Neuron (in vitro differentiated cells): ENCODE data around the gene SRSF7.
"Not testable (repeated sequence)": the region's sequence is repeated elsewhere in the genome, so short reads cannot be mapped to it uniquely, and the experiment has no call there.

Experiments used
- H2AFZ ChIP-seq: one replicate; pipeline ENCODE4 v1.6.1; 2013; ENCODE audit warnings: low read depth, mild to moderate bottlenecking, inconsistent platforms, low read length, moderate library complexity
- H3K27me3 ChIP-seq: one replicate; pipeline ENCODE4 v1.6.1; 2013; ENCODE audit warnings: low read length; ENCODE audit not compliant: insufficient read depth
- H3K36me3 ChIP-seq: one replicate; pipeline ENCODE4 v1.6.1; 2013; ENCODE audit warnings: low read length; ENCODE audit not compliant: insufficient read depth
- H3K4me1 ChIP-seq: one replicate; pipeline ENCODE4 v1.6.1; 2013; ENCODE audit warnings: low read length; ENCODE audit not compliant: insufficient read depth
- H3K4me3 ChIP-seq: 2 replicates; pipeline ENCODE4 v1.5.1; 2013; ENCODE audit warnings: mild to moderate bottlenecking, low read length, moderate library complexity
- H3K9me3 ChIP-seq: one replicate; pipeline ENCODE4 v1.6.1; 2013; ENCODE audit warnings: low read length

SRSF7 gene

DNA sequence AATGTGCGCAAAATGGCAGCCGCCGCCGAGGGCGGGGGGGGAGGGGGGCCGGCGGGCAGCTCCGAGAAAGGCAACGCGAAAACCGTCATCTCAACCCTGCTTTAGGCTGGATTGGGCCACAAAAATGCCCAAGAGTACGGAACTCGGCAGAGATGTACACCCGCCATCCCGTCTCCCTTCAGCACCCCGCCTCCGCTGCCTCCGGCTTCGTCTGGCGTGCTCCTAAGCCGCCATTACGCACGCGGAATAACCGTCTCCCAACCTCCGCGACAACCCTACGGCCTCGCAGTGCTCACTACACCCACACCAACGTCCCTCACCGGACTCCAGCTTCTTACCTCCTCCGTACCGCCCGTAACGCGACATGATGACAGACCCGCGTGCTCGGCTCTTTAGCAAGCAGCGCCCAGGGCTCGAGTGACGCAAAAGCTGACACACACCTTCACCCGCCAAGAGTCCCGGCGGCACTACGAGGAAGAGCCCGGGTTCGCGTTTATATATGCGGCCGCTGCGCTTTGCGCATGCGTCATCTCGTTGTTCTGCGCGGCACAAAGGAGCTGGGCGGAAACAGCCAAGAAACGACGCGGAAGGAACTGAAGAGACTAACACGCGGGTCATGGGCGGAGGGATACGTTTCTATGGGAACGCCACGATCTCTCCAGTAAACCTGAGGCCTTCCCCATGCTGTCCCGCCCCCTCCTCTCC lies at the start of gene SRSF7:
TSS of gene SRSF7 (minus strand) at position 471 of the 705 bp plus-strand sequence. CDS start at position 366, 105 bp downstream.
- Histone ChIP-seq H3K27me3 (no peaks in the 10 kb centered on the region), H3K9me3 (no peaks in the 10 kb centered on the region), H3K4me1 (peaks cover 24% of the 10 kb centered on the region), H2AFZ (peak within 1 kb of the TSS; percentile 74), H3K4me3 (peak within 1 kb of the TSS; percentile 65), H3K36me3 (peaks cover 40% of the 10 kb centered on the region)

DNA sequence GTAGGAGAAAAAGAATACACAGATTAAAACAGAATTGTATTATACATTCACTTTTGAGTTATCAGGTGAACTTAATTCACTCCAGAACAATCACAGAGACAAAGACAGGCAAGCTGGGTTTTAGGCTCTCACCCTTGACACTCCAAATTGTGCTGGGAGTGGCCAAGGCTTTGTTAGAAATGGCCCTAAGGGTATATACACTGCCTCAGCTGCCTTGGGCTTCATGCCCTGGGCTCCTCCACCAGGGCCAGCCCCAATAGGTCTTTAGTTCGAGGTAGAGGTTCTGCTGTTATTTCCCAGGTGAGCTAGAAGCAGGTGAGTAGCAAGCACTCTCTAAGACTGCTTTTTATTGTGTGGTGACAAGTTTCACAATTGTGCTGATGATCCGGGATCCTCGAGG lies 46.8 kb upstream of the SRSF7 start:
- Histone ChIP-seq H3K36me3 (peaks cover 25% of the 10 kb centered on the region), H3K27me3 (no peaks in the 10 kb centered on the region), H3K9me3 (no peaks in the 10 kb centered on the region), H3K4me1 (peaks cover 3% of the 10 kb centered on the region), H3K4me3 (no peak overlapping the region), H2AFZ (no peak overlapping the region)

DNA sequence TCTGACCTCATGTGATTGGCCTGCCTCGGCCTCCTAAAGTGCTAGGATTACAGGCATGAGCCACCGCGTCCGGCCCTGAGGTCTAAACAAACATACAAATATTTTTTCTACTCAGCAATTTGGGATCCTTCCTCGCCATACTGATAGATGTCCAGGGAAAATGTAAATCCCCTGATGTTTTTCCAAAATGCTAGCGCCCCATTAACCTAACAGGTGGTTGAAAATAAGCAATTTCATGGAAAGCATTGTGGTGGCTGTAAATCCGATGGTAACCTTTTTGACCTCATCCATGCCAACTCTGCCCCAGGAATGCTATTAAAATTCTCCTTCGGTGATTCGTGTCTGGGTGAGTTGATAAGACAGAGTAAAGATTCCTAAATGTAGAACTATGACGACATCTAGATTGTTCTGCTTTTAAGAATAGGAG lies 46.1 kb upstream of the SRSF7 start:
- Histone ChIP-seq H3K9me3 (no peaks in the 10 kb centered on the region), H3K4me1 (peaks cover 3% of the 10 kb centered on the region)

DNA sequence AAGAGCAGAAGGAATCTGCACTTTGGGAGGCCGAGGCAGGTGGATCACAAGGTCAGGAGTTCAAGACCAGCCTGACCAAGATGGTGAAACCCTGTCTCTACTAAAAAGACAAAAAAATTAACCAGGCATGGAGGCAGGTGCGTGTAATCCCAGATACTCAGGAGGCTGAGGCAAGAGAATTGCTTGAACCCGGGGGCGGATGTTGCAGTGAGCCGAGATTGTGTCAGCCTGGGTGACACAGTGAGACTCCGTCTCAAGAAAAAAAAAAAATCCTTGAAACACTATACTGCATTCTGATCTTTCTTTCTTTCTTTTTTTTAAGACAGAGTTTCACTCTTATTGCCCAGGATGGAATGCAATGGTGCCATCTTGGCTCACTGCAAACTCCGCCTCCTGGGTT lies 43.9 kb upstream of the SRSF7 start:
- peaks cover 13% of the 10 kb centered on the region for H3K36me3 ChIP-seq
- H3K4me3 ChIP-seq, H3K9me3 ChIP-seq, H3K27me3 ChIP-seq, H2AFZ ChIP-seq, H3K4me1 ChIP-seq: not testable (repeated sequence)

More for the DNA sequence above, 46.1 kb upstream of the SRSF7 start:
- Histone ChIP-seq H3K27me3 (no peaks in the 10 kb centered on the region), H3K36me3 (peaks cover 21% of the 10 kb centered on the region), H3K4me3 (no peak overlapping the region), H2AFZ (no peak overlapping the region)

- Histone ChIP-seq H3K4me1 (peaks cover 3% of the 10 kb centered on the region), H3K4me3 (no peak overlapping the region), H3K27me3 (no peaks in the 10 kb centered on the region), H2AFZ (no peak overlapping the region), H3K36me3 (peaks cover 13% of the 10 kb centered on the region), H3K9me3 (no peaks in the 10 kb centered on the region)
Observed at GRCh38 chr2:38794235-38794946, 43.2 kb upstream of the SRSF7 start.

GRCh38 chr2:38793511-38793910 lies 42.4 kb upstream of the SRSF7 start:
- Histone ChIP-seq H3K36me3 (peaks cover 13% of the 10 kb centered on the region), H3K27me3 (no peaks in the 10 kb centered on the region), H3K4me3 (no peak overlapping the region), H3K9me3 (no peaks in the 10 kb centered on the region), H2AFZ (no peak overlapping the region), H3K4me1 (peaks cover 3% of the 10 kb centered on the region)

DNA sequence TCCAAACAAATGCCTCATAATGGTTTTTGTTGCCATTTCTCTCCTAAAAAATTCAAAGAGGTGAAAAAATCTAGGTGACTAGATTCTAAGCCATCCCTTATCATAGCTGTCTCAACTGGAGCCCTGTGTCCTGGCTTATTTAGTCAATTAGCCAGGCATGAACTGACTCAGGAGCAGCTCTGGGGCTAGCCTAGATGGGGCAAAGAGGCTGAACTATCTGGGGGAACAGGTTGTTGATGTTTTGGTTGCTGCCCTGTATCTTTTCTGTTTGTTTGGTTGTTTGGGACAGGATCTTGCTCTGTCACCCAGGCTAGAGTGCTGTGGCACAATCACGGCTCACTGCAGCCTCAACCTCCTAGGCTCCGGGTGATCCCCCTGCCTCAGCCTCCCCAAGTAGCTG lies 41.6 kb upstream of the SRSF7 start:
- Histone ChIP-seq H3K9me3 (no peaks in the 10 kb centered on the region), H3K4me3 (no peak overlapping the region), H2AFZ (no peak overlapping the region), H3K27me3 (no peaks in the 10 kb centered on the region), H3K4me1 (peaks cover 3% of the 10 kb centered on the region), H3K36me3 (peaks cover 6% of the 10 kb centered on the region)

DNA sequence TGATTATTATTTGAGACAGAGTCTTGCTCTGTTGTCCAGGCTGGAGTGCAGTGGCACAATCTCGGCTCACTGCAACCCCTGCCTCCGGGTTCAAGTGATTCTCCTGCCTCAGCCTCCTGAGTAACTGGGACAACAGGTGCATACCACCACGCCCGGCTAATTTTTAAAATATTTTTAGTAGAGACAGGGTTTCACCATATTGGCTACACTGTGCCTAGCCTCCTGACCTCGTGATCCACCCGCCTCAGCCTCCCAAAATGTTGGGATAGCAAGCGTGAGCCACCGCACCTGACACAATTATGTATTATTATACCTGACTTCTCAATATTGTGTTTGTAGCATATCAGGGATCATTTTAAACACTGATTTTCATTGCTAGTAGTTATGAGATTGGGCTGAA lies 41.2 kb upstream of the SRSF7 start:
- H3K27me3 ChIP-seq, H3K4me1 ChIP-seq, H3K4me3 ChIP-seq, H2AFZ ChIP-seq, H3K36me3 ChIP-seq, H3K9me3 ChIP-seq: not testable (repeated sequence)

DNA sequence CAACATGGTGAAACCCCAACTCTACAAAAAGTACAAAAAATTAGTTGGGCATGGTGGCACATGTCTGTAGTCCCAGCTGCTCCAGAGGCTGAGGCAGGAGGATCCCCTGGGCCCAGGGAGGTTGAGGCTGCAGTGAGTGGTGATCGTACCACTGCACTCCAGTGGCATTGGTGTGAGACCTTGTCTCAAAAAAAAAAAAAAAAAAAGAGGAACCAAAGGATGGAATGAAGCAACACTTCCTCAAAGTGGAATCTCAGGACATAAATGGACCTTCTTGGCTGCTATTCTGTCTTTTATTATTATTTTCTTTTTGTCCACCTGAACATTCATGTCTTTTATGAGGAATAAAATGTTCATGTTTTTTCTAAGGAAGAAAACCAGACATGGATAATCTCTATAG lies 40.6 kb upstream of the SRSF7 start:
- H3K4me3 ChIP-seq, result no peak overlapping the region
- no peak overlapping the region for H2AFZ ChIP-seq
- H3K9me3 ChIP-seq, result no peaks in the 10 kb centered on the region

GRCh38 chr2:38789691-38790090 lies 38.5 kb upstream of the SRSF7 start:
- Histone ChIP-seq H3K36me3 (no peaks in the 10 kb centered on the region), H2AFZ (no peak overlapping the region), H3K9me3 (no peaks in the 10 kb centered on the region), H3K4me3 (no peak overlapping the region), H3K4me1 (peaks cover 3% of the 10 kb centered on the region), H3K27me3 (no peaks in the 10 kb centered on the region)

More for the DNA sequence above, 40.6 kb upstream of the SRSF7 start:
- Histone ChIP-seq H3K4me1 (peaks cover 3% of the 10 kb centered on the region), H3K36me3 (no peaks in the 10 kb centered on the region), H3K27me3 (no peaks in the 10 kb centered on the region)

- Histone ChIP-seq H3K36me3 (no peaks in the 10 kb centered on the region), H3K9me3 (no peaks in the 10 kb centered on the region), H3K4me1 (no peaks in the 10 kb centered on the region), H3K27me3 (no peaks in the 10 kb centered on the region), H3K4me3 (no peak overlapping the region), H2AFZ (no peak overlapping the region)
Observed at GRCh38 chr2:38788306-38788705, 37.1 kb upstream of the SRSF7 start.

- peaks cover 8% of the 10 kb centered on the region for H3K4me1 ChIP-seq
- peaks cover 12% of the 10 kb centered on the region for H3K36me3 ChIP-seq
- H2AFZ ChIP-seq, result no peak overlapping the region
- H3K9me3 ChIP-seq, result no peaks in the 10 kb centered on the region
- H3K27me3 ChIP-seq, result no peaks in the 10 kb centered on the region
- no peak overlapping the region for H3K4me3 ChIP-seq
Observed at GRCh38 chr2:38783586-38783985, 32.4 kb upstream of the SRSF7 start.

DNA sequence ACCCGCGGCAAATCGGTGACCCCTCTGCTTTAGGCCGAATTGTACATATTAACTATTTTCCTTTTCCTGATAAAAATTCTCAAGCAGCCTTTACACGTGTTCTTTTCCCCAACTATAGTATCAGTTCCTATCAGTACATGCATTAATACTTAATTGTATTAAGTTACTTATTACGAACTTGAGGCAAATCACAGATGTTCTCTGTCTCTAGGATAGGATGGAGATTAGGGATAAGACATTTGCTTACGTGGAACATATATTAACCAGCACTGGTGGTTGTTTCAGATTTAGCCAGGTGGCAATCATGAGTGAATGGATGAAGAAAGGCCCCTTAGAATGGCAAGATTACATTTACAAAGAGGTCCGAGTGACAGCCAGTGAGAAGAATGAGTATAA lies 27.5 kb upstream of the SRSF7 start:
- H3K27me3 ChIP-seq, result no peaks in the 10 kb centered on the region
- peak overlapping the region; percentile 89 for H2AFZ ChIP-seq
- no peaks in the 10 kb centered on the region for H3K9me3 ChIP-seq
- H3K36me3 ChIP-seq, result peaks cover 12% of the 10 kb centered on the region
- H3K4me1 ChIP-seq, result peaks cover 10% of the 10 kb centered on the region
- H3K4me3 ChIP-seq, result peak overlapping the region; percentile 94
